ENCODE data around the gene EPN1.
"Not testable (repeated sequence)": the region's sequence is repeated elsewhere in the genome, so short reads cannot be mapped to it uniquely, and the experiment has no call there.

Gene EPN1

DNA sequence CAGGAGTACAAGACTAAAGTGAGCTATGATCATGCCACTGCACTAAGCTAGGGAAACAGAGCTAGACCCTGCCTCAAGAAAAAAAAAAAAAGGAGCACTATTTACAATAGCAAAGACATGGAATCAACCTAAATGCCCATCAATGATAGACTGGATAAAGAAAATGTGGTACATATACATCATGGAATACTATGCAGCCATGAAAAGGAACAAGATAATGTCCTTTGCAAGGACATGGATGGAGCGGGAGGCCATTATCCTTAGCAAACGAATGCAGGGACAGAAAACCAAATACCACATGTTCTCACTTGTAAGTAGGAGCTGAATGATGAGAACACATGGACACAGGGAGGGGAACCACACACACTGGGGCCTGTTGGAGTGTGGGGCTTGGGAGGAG lies 55.4 kb downstream of the EPN1 start:
- FAIRE-seq, result not testable (repeated sequence)

DNA sequence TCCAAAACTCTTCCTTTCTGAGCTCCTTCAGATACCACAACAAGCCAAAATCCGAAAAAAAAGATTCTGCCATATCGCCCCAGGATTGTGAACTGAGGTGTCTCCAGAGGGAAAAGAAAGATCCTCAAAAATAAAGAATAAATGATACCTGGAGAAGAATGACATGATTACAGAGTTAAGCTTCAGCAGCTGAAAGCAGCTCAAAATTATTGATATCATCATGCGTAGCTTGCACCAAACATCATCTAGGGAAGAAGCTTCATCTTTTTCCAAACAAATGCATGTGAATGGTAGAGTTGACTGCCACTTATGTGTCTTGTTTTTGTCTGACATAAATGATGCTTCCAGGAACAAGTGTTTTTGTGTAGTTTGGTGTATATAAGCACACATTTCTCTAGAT lies 63.3 kb downstream of the EPN1 start, which contains the start of gene NLRP9:
Gene NLRP9 (minus strand): TSS at position 101 of the 400 bp plus-strand sequence. CDS start 28 bp downstream, at position 73.
- FAIRE-seq, result no peak

DNA sequence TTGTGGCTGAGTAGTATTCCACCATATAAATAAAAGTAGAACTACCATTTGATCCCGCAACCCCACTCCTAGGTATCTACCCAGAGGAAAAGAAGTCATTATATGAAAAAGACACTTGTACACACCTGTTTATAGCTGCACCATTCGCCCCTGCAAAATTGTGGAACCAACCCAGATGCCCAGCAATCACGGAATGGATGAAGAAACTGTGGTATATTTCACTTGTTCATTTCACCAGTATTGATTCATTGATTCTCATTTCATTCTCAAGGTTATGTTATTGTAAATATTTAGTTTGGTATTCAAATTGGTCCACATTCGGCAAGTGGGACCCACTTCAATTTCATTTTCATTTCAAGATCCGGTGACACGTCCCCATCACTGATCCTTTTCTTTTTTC lies 75.7 kb downstream of the EPN1 start:
- no peak for FAIRE-seq

DNA sequence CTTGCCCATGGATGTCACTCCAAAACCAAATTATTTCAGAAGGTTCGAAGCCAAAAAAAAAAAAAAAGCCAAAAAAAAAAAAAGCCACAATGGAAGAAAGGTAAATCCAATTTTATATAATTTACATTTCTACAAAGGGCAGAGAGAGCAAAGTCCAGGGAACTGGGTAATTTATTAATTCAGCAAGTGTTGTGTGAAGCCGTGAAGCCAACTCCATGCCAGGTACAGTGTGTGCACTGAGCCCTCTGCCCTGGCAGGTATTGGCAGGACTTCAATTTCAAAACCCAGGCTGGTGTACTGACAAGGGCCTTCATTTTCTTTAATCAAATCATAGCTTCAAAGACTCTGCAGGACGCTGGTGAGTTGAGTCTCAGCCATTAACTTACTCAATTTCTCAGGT lies 78.4 kb downstream of the EPN1 start:
- no peak for FAIRE-seq

DNA sequence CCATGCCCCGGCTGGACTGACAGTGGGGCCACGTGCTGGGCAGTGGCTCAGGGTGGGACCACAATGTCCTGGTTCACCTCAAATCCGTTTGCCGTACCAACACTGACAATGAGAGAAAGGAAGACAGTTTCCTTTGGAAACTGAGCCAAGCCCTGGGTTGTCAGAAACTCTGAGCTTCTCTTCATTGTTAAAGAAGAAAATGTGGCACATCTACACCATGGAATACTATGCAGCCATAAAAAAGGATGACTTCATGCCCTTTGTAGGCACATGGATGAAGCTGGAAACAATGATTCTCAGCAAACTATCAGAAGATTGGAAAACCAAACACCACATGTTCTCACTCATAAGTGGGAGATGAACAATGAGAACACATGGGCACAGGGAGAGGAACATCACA lies 81.8 kb downstream of the EPN1 start:
- FAIRE-seq, result not testable (repeated sequence)

DNA sequence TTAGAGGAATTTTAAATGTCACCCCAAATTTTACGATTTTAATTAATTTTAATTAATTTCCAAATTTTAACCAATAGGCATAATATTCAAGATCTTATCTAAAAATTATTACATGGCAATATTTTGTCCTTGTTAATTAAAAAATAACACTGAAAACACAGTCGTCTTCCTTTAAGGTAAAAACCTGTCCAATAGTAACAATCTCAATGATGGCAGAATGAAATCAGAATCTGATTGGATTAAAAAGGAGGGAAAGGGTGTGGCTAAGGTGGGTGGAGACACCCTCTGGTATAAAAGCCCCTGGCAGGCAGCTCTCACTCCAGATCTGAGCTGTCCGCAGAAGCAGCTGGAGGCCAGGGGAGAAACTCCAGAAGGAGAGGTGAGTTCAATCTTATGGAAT lies 83.8 kb downstream of the EPN1 start, which contains the start of gene RFPL4A:
Gene RFPL4A (plus strand): TSS at position 301 of the 400 bp plus-strand sequence. CDS start 2,704 bp downstream, outside the sequence.
- peak; percentile 16 for FAIRE-seq
